ENCODE results near the gene OASL.

OASL gene

DNA sequence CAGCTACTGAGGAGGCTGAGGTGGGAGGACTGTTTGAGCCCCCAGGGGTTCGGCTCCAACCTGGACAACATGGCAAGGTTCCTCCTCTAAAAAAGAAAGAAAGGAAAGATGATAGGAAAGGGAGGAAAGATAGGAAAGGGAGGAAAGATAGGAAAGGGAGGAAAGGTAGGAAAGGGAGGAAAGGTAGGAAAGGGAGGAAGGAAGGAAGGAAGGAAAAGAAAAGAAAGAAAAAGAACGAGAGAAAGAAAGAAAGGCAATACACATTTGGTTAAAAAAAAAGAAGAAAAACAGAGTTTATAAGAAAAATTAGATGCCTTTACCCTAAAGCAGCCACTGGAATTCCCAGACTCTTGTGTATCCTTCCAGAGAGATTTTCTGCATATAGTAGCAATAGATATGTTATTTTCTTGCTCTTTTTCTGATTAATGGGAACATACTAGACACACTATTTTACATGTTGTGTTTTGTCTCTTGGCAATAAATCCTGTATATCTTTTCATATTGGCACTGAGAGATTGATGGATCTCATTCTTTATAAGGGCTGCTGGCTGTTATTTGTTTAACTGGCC, 48.5 kb downstream of the OASL start:
- H2BK120ac ChIP-seq (ENCODE audit: low read depth, low read length): no peak overlapping the region
- no peak overlapping the region for H3K4ac ChIP-seq (ENCODE audit: low read depth in 1 of 2, low read length in 2 of 2)
- H2AFZ ChIP-seq (ENCODE audit: low read depth, low read length): no peak overlapping the region
- WGBS: 88% methylated on average over 1 of the region's 2 CpGs
- H4K8ac ChIP-seq (ENCODE audit: low read length): no peak overlapping the region
- H3K4me1 ChIP-seq (ENCODE audit: control insufficient read depth, insufficient read depth, low read depth, low read length): no peaks in the 10 kb centered on the region
- H3K9me3 ChIP-seq (ENCODE audit: control insufficient read depth, low read length): no peaks in the 10 kb centered on the region
- no peak overlapping the region for H3K23ac ChIP-seq (ENCODE audit: low read length in 2 of 2)
- H3K4me3 ChIP-seq (ENCODE audit: insufficient read depth in 1 of 2, low read depth in 1 of 2, low read length in 2 of 2): no peak overlapping the region
- H3K27ac ChIP-seq (ENCODE audit: low read length, poor library complexity, severe bottlenecking): no peak overlapping the region
- no peak overlapping the region for H3K4me2 ChIP-seq (ENCODE audit: low read length, poor library complexity, severe bottlenecking)
- no peak overlapping the region for H4K91ac ChIP-seq (ENCODE audit: low read length)
- no peak overlapping the region for H2AK5ac ChIP-seq (ENCODE audit: low read length, severe bottlenecking)
- no peak overlapping the region for H3K14ac ChIP-seq (ENCODE audit: low read length in 2 of 2)
- H3K36me3 ChIP-seq (ENCODE audit: control insufficient read depth in 1 of 2, insufficient read depth in 2 of 2, low read depth in 1 of 2, low read length in 2 of 2): no peaks in the 10 kb centered on the region
- no peak overlapping the region for H2BK12ac ChIP-seq (ENCODE audit: low read length in 2 of 2)
- DNase-seq: no peak
- no peak overlapping the region for H3K9ac ChIP-seq (ENCODE audit: low read length)
- peaks cover 32 to 50% of the 10 kb centered on the region in 2 experiments for H3K27me3 ChIP-seq (ENCODE audit: control insufficient read depth in 1 of 2, insufficient read depth in 1 of 2, low read length in 2 of 2)
- H2BK15ac ChIP-seq (ENCODE audit: low read depth, poor library complexity, severe bottlenecking): no peak overlapping the region
- no peak overlapping the region for H3K18ac ChIP-seq (ENCODE audit: low read depth in 1 of 2, low read length in 2 of 2)
- no peak overlapping the region for H2BK5ac ChIP-seq (ENCODE audit: low read depth, low read length, poor library complexity, severe bottlenecking)
- no peaks in the 10 kb centered on the region for H3K79me1 ChIP-seq (replicated peaks; ENCODE audit: low read length, poor library complexity, severe bottlenecking)

GRCh38 chr12:120989687-120990086, 49.4 kb downstream of the OASL start:
- no peak overlapping the region for H2BK5ac ChIP-seq (ENCODE audit: low read depth, low read length, poor library complexity, severe bottlenecking)
- no peak overlapping the region for H3K4me2 ChIP-seq (ENCODE audit: low read length, poor library complexity, severe bottlenecking)
- H2BK12ac ChIP-seq (ENCODE audit: low read length in 2 of 2): no peak overlapping the region
- WGBS: 77% methylated on average over 3 of the region's 3 CpGs
- no peak overlapping the region for H2BK120ac ChIP-seq (ENCODE audit: low read depth, low read length)
- H3K23ac ChIP-seq (ENCODE audit: low read length in 2 of 2): no peak overlapping the region
- no peak overlapping the region for H4K91ac ChIP-seq (ENCODE audit: low read length)
- H3K4me1 ChIP-seq (ENCODE audit: control insufficient read depth, insufficient read depth, low read depth, low read length): no peaks in the 10 kb centered on the region
- H2AFZ ChIP-seq (ENCODE audit: low read depth, low read length): no peak overlapping the region
- H3K27ac ChIP-seq (ENCODE audit: low read length, poor library complexity, severe bottlenecking): no peak overlapping the region
- peaks cover 25 to 42% of the 10 kb centered on the region in 2 experiments for H3K27me3 ChIP-seq (ENCODE audit: control insufficient read depth in 1 of 2, insufficient read depth in 1 of 2, low read length in 2 of 2)
- no peak overlapping the region for H3K9ac ChIP-seq (ENCODE audit: low read length)
- DNase-seq: no peak
- no peak overlapping the region for H3K4me3 ChIP-seq (ENCODE audit: insufficient read depth in 1 of 2, low read depth in 1 of 2, low read length in 2 of 2)
- no peaks in the 10 kb centered on the region for H3K9me3 ChIP-seq (ENCODE audit: control insufficient read depth, low read length)
- no peaks in the 10 kb centered on the region for H3K36me3 ChIP-seq (ENCODE audit: control insufficient read depth in 1 of 2, insufficient read depth in 2 of 2, low read depth in 1 of 2, low read length in 2 of 2)
- H3K14ac ChIP-seq (ENCODE audit: low read length in 2 of 2): no peak overlapping the region
- H3K18ac ChIP-seq (ENCODE audit: low read depth in 1 of 2, low read length in 2 of 2): no peak overlapping the region
- H2BK15ac ChIP-seq (ENCODE audit: low read depth, poor library complexity, severe bottlenecking): no peak overlapping the region
- no peak overlapping the region for H2AK5ac ChIP-seq (ENCODE audit: low read length, severe bottlenecking)
- no peak overlapping the region for H3K4ac ChIP-seq (ENCODE audit: low read depth in 1 of 2, low read length in 2 of 2)
- H3K79me1 ChIP-seq (replicated peaks; ENCODE audit: low read length, poor library complexity, severe bottlenecking): no peaks in the 10 kb centered on the region
- H4K8ac ChIP-seq (ENCODE audit: low read length): no peak overlapping the region

GRCh38 chr12:120988658-120989057, 50.4 kb downstream of the OASL start:
- H2BK120ac ChIP-seq (ENCODE audit: low read depth, low read length): no peak overlapping the region
- no peak overlapping the region for H2AFZ ChIP-seq (ENCODE audit: low read depth, low read length)
- H3K18ac ChIP-seq (ENCODE audit: low read depth in 1 of 2, low read length in 2 of 2): no peak overlapping the region
- H3K27me3 ChIP-seq (ENCODE audit: control insufficient read depth in 1 of 2, insufficient read depth in 1 of 2, low read length in 2 of 2): peaks cover 15 to 35% of the 10 kb centered on the region in 2 experiments
- no peak overlapping the region for H3K9ac ChIP-seq (ENCODE audit: low read length)
- H4K8ac ChIP-seq (ENCODE audit: low read length): no peak overlapping the region
- H2BK15ac ChIP-seq (ENCODE audit: low read depth, poor library complexity, severe bottlenecking): no peak overlapping the region
- peaks cover 2% of the 10 kb centered on the region for H3K4me1 ChIP-seq (ENCODE audit: control insufficient read depth, insufficient read depth, low read depth, low read length)
- H3K79me1 ChIP-seq (replicated peaks; ENCODE audit: low read length, poor library complexity, severe bottlenecking): no peaks in the 10 kb centered on the region
- H3K36me3 ChIP-seq (ENCODE audit: control insufficient read depth in 1 of 2, insufficient read depth in 2 of 2, low read depth in 1 of 2, low read length in 2 of 2): no peaks in the 10 kb centered on the region
- H3K4me3 ChIP-seq (ENCODE audit: insufficient read depth in 1 of 2, low read depth in 1 of 2, low read length in 2 of 2): no peak overlapping the region
- WGBS: 82% methylated on average over 17 of the region's 17 CpGs
- H3K4me2 ChIP-seq (ENCODE audit: low read length, poor library complexity, severe bottlenecking): no peak overlapping the region
- H3K27ac ChIP-seq (ENCODE audit: low read length, poor library complexity, severe bottlenecking): no peak overlapping the region
- no peak overlapping the region for H3K23ac ChIP-seq (ENCODE audit: low read length in 2 of 2)
- H3K14ac ChIP-seq (ENCODE audit: low read length in 2 of 2): no peak overlapping the region
- DNase-seq: no peak
- H2AK5ac ChIP-seq (ENCODE audit: low read length, severe bottlenecking): no peak overlapping the region
- H3K9me3 ChIP-seq (ENCODE audit: control insufficient read depth, low read length): no peaks in the 10 kb centered on the region
- no peak overlapping the region for H2BK12ac ChIP-seq (ENCODE audit: low read length in 2 of 2)
- H2BK5ac ChIP-seq (ENCODE audit: low read depth, low read length, poor library complexity, severe bottlenecking): no peak overlapping the region
- H3K4ac ChIP-seq (ENCODE audit: low read depth in 1 of 2, low read length in 2 of 2): no peak overlapping the region
- no peak overlapping the region for H4K91ac ChIP-seq (ENCODE audit: low read length)

GRCh38 chr12:120988234-120988633, 50.8 kb downstream of the OASL start:
- no peak overlapping the region for H3K27ac ChIP-seq (ENCODE audit: low read length, poor library complexity, severe bottlenecking)
- no peak overlapping the region for H3K18ac ChIP-seq (ENCODE audit: low read depth in 1 of 2, low read length in 2 of 2)
- no peak overlapping the region for H2AFZ ChIP-seq (ENCODE audit: low read depth, low read length)
- no peak overlapping the region for H3K23ac ChIP-seq (ENCODE audit: low read length in 2 of 2)
- no peak for DNase-seq
- H3K9ac ChIP-seq (ENCODE audit: low read length): no peak overlapping the region
- H4K91ac ChIP-seq (ENCODE audit: low read length): no peak overlapping the region
- H3K14ac ChIP-seq (ENCODE audit: low read length in 2 of 2): no peak overlapping the region
- H2BK12ac ChIP-seq (ENCODE audit: low read length in 2 of 2): no peak overlapping the region
- no peaks in the 10 kb centered on the region for H3K9me3 ChIP-seq (ENCODE audit: control insufficient read depth, low read length)
- H3K79me1 ChIP-seq (replicated peaks; ENCODE audit: low read length, poor library complexity, severe bottlenecking): no peaks in the 10 kb centered on the region
- no peak overlapping the region for H2BK5ac ChIP-seq (ENCODE audit: low read depth, low read length, poor library complexity, severe bottlenecking)
- H2BK15ac ChIP-seq (ENCODE audit: low read depth, poor library complexity, severe bottlenecking): no peak overlapping the region
- no peak overlapping the region for H2BK120ac ChIP-seq (ENCODE audit: low read depth, low read length)
- no peak overlapping the region for H2AK5ac ChIP-seq (ENCODE audit: low read length, severe bottlenecking)
- H4K8ac ChIP-seq (ENCODE audit: low read length): no peak overlapping the region
- H3K4me3 ChIP-seq (ENCODE audit: insufficient read depth in 1 of 2, low read depth in 1 of 2, low read length in 2 of 2): no peak overlapping the region
- H3K4ac ChIP-seq (ENCODE audit: low read depth in 1 of 2, low read length in 2 of 2): no peak overlapping the region
- H3K27me3 ChIP-seq (ENCODE audit: control insufficient read depth in 1 of 2, insufficient read depth in 1 of 2, low read length in 2 of 2): peaks cover 10 to 32% of the 10 kb centered on the region in 2 experiments
- 76% methylated on average over 4 of the region's 4 CpGs for WGBS
- H3K4me1 ChIP-seq (ENCODE audit: control insufficient read depth, insufficient read depth, low read depth, low read length): peaks cover 2% of the 10 kb centered on the region
- no peak overlapping the region for H3K4me2 ChIP-seq (ENCODE audit: low read length, poor library complexity, severe bottlenecking)
- no peaks in the 10 kb centered on the region for H3K36me3 ChIP-seq (ENCODE audit: control insufficient read depth in 1 of 2, insufficient read depth in 2 of 2, low read depth in 1 of 2, low read length in 2 of 2)

Data from mesenchymal stem cell (in vitro differentiated cells and primary cell).